ENCODE data around the gene EEFSEC. TPM values are rescaled to one million over a fixed set of nuclear protein-coding genes. Genes with fewer than 3 reads are reported as not detected.

Gene EEFSEC
- total RNA-seq, 2 donors from 2014 or later = 3.4 to 20.3 TPM

DNA sequence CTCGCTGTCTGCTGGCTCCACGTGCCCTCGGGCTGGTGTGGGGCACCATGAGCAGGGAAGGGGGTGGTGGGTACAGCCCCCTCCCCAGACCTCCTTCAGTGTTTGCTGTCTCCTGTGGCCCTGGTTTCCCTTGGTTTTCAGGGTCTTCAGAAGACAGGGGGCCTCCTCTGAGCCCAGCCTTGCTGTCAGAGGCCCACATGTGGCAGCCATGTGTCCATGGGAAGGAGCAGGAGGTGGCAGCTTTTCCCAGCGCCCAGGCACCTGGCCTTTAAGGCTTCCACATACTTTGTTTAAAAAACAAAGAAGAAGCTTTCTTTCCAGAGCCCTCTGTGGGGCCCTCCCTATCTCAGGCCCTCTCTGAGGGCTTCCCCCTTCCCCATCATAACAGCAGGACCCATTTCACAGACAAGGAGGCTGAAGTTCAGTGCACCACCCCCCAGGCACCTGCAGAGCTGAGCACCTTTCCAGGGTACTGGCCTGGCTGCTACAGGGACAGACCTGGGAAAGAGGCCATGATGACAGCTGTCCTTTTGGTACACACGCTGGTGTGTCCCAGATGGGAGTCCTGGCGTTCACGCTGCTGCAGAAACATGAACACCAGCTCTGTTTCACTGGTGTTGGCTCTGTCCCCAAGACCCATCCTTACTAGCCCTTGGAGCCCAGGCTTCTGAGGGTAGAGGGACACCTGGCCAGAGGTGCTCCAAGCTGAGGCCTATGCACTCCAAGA, 239.7 kb downstream of the EEFSEC start:
- Mint-ChIP-seq H3K27ac (no peak overlapping the region), H3K36me3 (no peaks in the 10 kb centered on the region), H3K9me3 (no peaks in the 10 kb centered on the region)
- DNase-seq (ENCODE audit: low spot score in 2 of 2) = no peak
- ATAC-seq = no peak

- no peak for DNase-seq (ENCODE audit: low spot score in 2 of 2)
- H3K27ac Mint-ChIP-seq = no peak overlapping the region
- ATAC-seq = no peak
- H3K9me3 Mint-ChIP-seq = no peaks in the 10 kb centered on the region
- H3K36me3 Mint-ChIP-seq = no peaks in the 10 kb centered on the region
These were observed 240.8 kb downstream of the EEFSEC start for GRCh38 chr3:128394033-128394432.

DNA sequence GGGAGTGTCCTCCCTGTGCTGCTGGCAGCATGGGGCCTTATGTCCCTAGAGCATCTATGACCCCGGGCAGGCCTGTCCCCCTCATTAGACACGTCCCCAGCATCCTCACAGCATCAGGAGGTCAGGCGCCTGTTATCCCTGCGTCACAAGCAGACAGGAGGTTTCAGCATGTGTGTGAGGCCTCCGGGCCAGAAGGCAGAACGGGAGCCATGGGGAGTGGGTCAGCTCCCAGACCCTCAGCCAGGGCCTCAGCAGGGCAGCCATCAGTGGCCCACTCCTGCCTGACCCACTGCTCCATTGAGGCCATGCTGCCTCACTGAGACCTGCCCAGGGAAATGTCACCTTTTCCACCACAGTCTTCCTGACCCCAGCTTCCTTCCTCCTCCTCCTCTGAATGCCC, 241.8 kb downstream of the EEFSEC start:
- Mint-ChIP-seq H3K9me3 (no peaks in the 10 kb centered on the region), H3K27ac (peak overlapping the region in 1 of 2 donors; percentile 29), H3K36me3 (no peaks in the 10 kb centered on the region)
- no peak for DNase-seq (ENCODE audit: low spot score in 2 of 2)
- no peak for ATAC-seq

DNA sequence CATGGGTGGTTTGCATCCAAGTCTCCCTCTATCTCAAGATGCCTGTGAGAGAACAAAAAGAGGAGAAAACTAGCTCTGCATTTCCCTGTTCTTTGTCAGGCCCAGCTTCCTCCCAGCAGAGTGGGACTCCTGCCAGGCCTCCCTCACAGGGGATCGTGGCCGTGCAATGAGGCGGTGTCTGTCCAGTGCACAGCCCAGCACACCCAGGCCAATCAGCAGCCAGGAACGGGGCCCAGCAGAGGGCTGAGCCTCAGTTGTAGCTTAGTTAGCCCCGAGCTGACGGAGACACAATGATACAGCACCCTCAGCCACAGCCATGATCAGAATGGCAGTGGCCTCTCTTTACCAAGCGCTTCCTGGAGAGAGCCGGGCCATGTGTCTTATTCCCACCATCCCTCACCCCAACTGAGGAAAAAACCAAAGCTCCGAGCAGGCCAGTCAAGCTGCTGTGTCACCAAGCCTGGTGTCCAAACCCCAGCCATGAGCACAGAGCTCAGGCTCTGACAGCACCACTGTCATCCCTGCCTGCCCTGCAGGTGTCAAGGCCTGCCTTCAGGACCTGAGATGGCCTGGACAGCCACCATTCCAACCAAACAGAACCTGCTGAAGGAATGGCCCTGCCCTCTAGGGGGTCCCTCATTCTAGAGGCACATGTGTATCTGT, 242.3 kb downstream of the EEFSEC start:
- H3K36me3 Mint-ChIP-seq = no peaks in the 10 kb centered on the region
- no peaks in the 10 kb centered on the region for H3K9me3 Mint-ChIP-seq
- ATAC-seq (no peak), DNase-seq (ENCODE audit: low spot score in 2 of 2) (no peak)
- H3K27ac Mint-ChIP-seq = peak overlapping the region in 1 of 2 donors; percentile 29

GRCh38 chr3:128397484-128397883, 244.2 kb downstream of the EEFSEC start:
- Mint-ChIP-seq H3K9me3 (no peaks in the 10 kb centered on the region), H3K27ac (peak overlapping the region in 1 of 2 donors; percentile 51), H3K36me3 (no peaks in the 10 kb centered on the region)
- no peak for ATAC-seq
- DNase-seq (ENCODE audit: low spot score in 2 of 2) = no peak

- ATAC-seq (no peak), DNase-seq (ENCODE audit: low spot score in 2 of 2) (no peak)
- Mint-ChIP-seq H3K27ac (no peak overlapping the region), H3K36me3 (no peaks in the 10 kb centered on the region), H3K9me3 (no peaks in the 10 kb centered on the region)
These were observed 245.3 kb downstream of the EEFSEC start for GRCh38 chr3:128398586-128398985.

DNA sequence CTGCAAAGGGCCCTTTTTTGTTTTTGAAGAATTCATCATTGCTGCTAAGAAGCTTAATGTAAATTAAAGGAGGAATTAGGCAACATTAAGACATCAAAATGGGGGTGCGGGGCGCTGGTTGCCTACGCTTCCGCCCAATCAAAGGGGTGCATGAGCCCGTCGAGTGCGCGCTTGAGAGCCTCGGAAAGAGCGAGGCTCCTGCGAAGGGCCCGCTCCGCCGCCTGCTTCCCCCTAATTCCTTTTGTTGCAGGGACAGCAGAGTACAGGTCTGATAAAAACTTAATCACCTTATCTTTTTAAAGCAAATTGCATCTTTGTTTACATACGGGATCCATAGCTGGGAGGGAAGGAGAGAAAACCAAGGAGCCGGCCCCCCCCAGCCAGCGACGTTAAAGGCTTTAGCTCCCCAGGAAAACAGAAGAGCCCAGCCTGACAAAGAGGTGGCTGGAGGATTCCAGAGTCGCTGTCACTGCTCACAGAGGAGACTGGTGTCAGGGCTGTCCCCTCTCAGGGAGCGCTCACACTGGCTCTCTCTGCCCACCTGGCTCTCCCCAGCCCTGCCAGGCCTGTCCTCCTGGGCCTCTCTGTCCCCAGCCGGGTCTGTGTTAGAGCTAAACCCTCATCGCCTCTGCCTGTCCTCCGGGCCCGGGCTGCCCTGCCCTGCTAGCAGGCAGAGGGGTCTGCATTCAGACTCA, 246.1 kb downstream of the EEFSEC start:
- ATAC-seq (no peak), DNase-seq (ENCODE audit: low spot score in 2 of 2) (no peak)
- no peaks in the 10 kb centered on the region for H3K36me3 Mint-ChIP-seq

DNA sequence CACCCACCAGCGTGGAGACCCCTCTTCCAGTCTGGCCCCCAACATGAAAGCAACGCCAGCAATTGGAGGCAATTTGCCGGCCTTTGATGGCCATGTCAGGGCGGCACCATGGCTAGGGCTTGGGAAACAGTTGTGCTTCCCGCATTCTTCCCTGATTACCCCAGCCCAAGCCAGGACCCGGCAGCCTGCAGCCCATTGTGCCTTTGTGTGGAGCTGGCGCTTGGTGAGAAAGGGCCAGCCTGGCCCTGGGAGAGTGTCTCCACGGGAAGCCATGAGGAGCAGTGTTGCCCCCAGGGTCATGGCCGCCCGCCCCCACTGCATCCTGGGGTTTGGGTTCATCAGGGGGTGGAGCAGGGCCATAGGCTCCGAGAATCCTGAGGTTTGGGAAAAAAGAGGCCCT, 247.4 kb downstream of the EEFSEC start:
- Mint-ChIP-seq H3K36me3 (no peaks in the 10 kb centered on the region), H3K9me3 (no peaks in the 10 kb centered on the region), H3K27ac (peak overlapping the region; percentile 30 to 65)
- no peak for ATAC-seq
- DNase-seq (ENCODE audit: low spot score in 2 of 2) = no peak

More for the DNA sequence above, 246.1 kb downstream of the EEFSEC start:
- Mint-ChIP-seq H3K27ac (peak overlapping the region in 1 of 2 donors; percentile 30), H3K9me3 (no peaks in the 10 kb centered on the region)

- Mint-ChIP-seq H3K9me3 (no peaks in the 10 kb centered on the region), H3K27ac (no peak overlapping the region), H3K36me3 (no peaks in the 10 kb centered on the region)
- DNase-seq (ENCODE audit: low spot score in 2 of 2) (no peak), ATAC-seq (no peak)
These were observed 249.0 kb downstream of the EEFSEC start for GRCh38 chr3:128402319-128402718.

GRCh38 chr3:128402998-128403397, 249.7 kb downstream of the EEFSEC start:
- Mint-ChIP-seq H3K36me3 (no peaks in the 10 kb centered on the region), H3K9me3 (no peaks in the 10 kb centered on the region)

DNA sequence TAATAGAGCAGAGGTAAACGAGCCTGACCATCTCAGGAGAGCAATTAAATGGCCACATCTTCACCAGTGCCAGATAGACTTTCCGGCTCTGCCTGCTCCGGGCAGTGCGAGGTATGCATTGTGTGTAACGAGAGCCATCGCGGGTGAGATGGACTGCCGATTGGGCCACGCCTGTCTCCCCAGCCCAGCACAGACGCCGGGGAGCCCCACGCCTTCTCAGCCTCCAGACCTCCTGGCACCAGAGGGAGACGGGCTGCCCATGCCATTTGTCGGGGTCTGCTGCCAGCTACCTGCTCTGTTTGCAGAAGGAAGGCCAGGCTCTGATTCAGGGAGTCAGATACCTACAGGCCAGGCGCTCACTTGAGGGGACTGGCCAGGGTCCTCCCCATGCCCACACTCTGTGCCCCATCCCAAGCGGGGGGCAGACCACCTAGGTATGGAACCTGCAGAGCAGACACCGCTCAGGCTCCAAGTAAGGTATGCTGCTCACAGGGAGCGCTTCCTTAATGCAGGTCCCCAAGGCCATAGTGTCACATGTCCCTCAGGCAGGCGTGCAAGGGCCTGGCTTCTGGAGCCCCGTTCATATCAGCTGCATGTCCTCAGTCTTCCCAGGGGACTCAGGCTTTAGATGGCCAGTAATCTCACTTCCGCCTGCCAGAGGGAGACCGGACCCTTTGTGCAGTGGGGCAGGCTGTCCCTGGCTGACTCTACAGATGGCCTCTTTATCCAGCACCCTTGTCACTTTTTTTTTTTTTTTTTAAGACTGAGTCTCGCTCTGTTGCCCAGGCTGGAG, 251.2 kb downstream of the EEFSEC start:
- H3K9me3 Mint-ChIP-seq = no peaks in the 10 kb centered on the region
- H3K27ac Mint-ChIP-seq = no peak overlapping the region
- no peak for DNase-seq (ENCODE audit: low spot score in 2 of 2)

More at GRCh38 chr3:128402998-128403397, 249.7 kb downstream of the EEFSEC start:
- H3K27ac Mint-ChIP-seq = no peak overlapping the region
- no peak for DNase-seq (ENCODE audit: low spot score in 2 of 2)
- no peak for ATAC-seq

DNA sequence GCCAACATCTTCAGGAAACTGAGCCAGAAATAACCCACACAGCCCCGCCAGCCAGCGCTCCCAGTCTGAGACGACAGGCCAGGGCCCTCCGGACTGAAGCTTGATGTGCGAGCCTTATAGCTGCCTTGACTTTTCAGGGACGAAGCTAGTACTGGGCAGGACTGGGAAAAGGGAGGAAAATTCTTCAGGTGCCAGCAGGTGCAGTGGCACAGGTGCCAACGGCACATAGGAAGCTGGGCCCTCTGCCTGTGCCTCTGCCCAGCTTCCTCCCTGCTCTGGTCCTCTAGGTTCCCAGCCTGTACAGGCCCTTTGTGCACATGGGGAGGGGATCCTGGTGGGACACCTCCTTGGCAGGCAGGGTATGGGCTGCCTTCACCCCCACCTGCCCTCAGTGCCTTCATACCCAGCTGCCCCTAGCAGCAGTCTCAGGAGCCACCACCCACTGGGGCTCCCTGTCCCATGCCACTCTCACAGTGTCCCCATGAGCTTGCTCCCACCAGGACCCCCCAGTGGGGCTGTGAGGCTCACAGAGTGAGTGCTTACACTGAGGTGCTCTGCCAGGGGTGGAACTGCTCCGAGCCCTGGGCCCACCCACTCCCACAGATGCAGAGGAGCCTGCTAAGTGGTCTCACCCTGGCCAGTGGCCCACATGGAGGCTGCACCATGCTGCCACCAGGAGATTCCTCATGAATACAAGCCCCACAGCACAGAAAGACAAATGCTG, 252.4 kb downstream of the EEFSEC start:
- H3K36me3 Mint-ChIP-seq = no peaks in the 10 kb centered on the region
- H3K9me3 Mint-ChIP-seq = no peaks in the 10 kb centered on the region
- DNase-seq (ENCODE audit: low spot score in 2 of 2) (no peak), ATAC-seq (no peak)
- H3K27ac Mint-ChIP-seq = peak overlapping the region in 1 of 2 donors; percentile 29

More for the DNA sequence above, 251.2 kb downstream of the EEFSEC start:
- H3K36me3 Mint-ChIP-seq = no peaks in the 10 kb centered on the region
- no peak for ATAC-seq

GRCh38 chr3:128407247-128407646, 254.0 kb downstream of the EEFSEC start:
- H3K27ac Mint-ChIP-seq = no peak overlapping the region
- ATAC-seq (no peak), DNase-seq (ENCODE audit: low spot score in 2 of 2) (no peak)
- H3K9me3 Mint-ChIP-seq = no peaks in the 10 kb centered on the region
- H3K36me3 Mint-ChIP-seq = no peaks in the 10 kb centered on the region

GRCh38 chr3:128408012-128408692, 254.9 kb downstream of the EEFSEC start:
- no peaks in the 10 kb centered on the region for H3K36me3 Mint-ChIP-seq
- no peak for DNase-seq (ENCODE audit: low spot score in 2 of 2)
- H3K27ac Mint-ChIP-seq = no peak overlapping the region
- no peaks in the 10 kb centered on the region for H3K9me3 Mint-ChIP-seq
- no peak for ATAC-seq

DNA sequence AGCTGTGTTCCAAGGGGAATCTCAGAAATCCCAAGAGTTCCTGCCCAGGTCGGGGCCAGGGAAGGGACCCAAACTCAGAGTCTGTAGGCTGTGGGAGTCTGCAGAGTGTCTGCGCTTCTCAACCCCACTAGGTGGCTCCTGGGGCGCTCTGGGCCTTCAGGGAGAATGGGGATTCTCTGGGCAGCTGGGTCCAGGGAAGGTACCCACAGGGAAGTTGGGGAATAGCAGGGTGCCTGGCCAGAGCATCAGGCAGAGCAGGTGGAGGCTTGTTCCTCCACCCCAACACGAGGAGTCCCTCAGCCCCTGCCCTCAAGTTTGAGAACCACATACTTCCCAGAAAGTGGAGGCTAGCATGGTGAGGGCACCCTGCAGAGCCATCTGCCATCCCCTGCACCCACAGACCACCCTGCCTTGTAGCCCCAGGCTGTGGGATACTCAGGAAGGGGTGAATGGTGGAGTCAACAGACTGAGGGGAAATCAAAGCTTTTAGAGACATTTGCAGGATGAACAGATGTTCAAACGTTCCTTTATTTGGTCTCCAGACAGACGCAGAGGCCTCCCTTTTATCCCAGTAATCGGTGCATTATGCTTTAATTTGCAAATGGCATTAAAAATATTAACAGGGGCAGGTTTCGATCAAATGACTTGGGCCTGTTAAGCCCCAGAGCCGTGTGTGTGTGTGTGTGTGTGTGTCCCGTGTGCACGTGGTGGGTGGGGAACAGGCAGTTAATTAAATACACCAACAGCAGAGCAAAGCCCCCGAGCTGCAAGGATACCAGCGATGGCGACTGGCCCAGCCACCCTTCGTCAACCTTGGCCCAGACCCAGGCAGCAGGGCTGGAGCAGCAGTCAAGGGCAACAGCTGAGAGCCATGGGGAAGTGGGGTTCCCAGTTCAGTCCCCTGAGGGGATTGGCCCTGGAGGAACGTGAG, 255.7 kb downstream of the EEFSEC start:
- H3K36me3 Mint-ChIP-seq = no peaks in the 10 kb centered on the region
- no peak overlapping the region for H3K27ac Mint-ChIP-seq
- DNase-seq (ENCODE audit: low spot score in 2 of 2) (no peak), ATAC-seq (no peak)
- H3K9me3 Mint-ChIP-seq = no peaks in the 10 kb centered on the region

All from activated naive CD4-positive, alpha-beta T cell treated with anti-CD3 and anti-CD28 coated beads, Interleukin-2, amount 50 U/mL, for 72 hours (primary cell).